ENCODE data around the gene STX2.
A peak's percentile ranks its signal among the peaks of the same experiment; 100 is the strongest.
"Not testable (repeated sequence)": the region's sequence is repeated elsewhere in the genome, so short reads cannot be mapped to it uniquely, and the experiment has no call there.

Gene STX2

DNA sequence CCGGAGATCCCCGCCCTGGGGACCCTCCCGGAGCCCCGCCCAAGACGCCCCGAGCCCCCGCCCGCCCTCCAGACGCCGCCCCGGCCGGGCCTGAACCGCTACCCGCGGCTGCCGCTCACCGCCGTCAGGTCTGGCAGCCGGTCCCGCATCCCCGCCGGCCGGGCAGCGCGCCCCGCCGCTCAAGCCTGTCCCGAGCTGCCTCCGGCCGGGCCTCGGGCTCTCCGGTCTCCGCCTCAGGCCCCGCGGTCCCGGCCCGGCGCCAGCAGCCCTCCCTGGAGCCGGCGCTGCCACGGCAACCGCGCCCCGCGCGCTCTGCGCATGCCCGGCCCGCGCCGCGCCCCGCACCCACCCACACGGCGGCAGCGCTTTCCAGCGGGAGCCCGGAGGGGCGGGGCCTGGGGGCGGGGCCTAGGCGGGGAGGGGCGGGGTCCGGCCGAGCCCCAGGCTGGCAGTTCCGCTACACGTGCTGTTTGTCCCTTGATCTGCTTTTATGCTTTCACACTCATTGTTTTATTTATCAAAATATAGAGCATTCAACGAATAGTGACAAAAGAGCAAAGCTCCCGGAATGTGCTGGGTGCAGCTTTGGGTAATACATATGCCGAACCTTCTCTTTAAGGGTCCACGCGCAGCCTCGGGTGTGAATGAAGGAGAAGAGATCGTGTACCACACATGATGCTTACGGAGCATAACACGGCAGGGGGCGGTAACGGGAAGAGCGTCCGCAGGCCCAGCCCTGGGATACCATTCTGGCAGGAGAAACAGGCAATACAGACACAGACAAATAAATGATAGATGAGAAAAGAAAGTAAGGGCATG, at the start of gene STX2:
Gene STX2, minus strand, starts transcription at position 300 of the 819 bp plus-strand sequence. Its CDS starts 151 bp downstream, at position 149.
- Mint-ChIP-seq H3K27me3 (no peaks in the 10 kb centered on the region), H3K36me3 (no peaks in the 10 kb centered on the region), H3K4me1 (peaks cover 6 to 16% of the 10 kb centered on the region in 2 donors), H3K9me3 (no peaks in the 10 kb centered on the region), H3K27ac (no peak within 1 kb of the TSS), H3K4me3 (peak within 1 kb of the TSS; percentile 79 to 82)
- peak; percentile 90 to 93 for ATAC-seq (replicated peaks)
- DNase-seq: peak; percentile 83

DNA sequence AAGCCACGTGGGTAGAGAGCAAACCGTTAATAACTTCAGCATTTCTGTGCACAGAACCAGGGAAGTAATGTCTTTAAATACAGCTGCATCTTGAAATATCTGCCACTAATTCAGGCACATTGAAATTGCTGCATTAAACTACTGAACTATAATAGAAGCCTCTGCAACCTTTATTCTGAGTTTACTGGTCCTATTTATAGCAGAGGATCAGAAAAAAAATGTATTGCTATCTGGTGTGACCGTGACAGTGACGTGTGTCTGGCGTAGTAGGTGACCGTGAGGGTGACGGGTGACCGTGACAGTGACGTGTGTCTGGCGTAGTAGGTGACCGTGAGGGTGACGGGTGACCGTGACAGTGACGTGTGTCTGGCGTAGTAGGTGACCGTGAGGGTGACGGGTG, 48.1 kb upstream of the STX2 start:
- H3K36me3 Mint-ChIP-seq: peaks cover 13 to 15% of the 10 kb centered on the region in 2 donors
- not testable (repeated sequence) for H3K4me1 Mint-ChIP-seq; ATAC-seq (replicated peaks); H3K9me3 Mint-ChIP-seq; H3K27ac Mint-ChIP-seq; H3K27me3 Mint-ChIP-seq; H3K4me3 Mint-ChIP-seq; DNase-seq

DNA sequence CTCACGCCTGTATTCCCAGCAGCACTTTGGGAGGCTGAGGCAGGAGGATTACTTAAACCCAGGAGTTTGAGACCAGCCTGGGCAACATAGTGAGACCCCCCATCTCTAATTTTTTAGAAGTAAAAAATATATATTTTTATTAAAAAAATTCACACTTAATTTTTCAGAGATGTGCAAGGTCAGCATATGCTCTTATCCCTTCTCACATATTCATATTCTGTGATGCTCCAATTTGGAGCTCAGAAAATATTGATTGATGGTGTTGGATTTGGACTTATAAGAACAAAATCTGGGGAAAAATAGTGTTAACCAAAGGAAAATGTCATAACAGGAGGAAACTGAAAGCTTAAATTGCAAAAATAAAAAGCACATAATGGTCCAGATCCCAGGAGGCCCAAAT, 42.5 kb upstream of the STX2 start:
- Mint-ChIP-seq H3K4me1 (peaks cover 28 to 45% of the 10 kb centered on the region in 2 donors), H3K27ac (no peak overlapping the region)
- no peak for ATAC-seq (replicated peaks)

DNA sequence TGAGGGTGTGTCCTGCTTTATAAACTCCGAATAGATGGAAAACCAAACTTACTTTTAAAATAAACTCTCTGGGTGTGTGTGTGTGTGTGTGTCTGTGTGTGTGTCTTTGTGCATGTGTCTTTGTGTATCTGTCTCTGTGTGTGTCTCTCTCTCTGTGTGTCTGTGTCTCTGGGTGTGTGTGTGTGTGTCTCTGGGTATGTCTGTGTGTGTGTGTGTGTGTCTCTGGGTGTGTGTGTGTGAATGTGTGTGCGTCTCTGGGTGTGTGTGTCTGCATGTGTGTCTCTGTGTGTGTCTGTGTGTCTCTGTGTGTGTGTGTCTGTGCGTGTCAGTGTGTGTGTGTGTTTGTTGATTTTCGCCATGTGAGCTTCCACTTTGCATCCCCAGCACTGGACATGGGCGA, 42.0 kb upstream of the STX2 start:
- DNase-seq: no peak
- Mint-ChIP-seq H3K4me3 (peak overlapping the region; percentile 10 to 72), H3K4me1 (peaks cover 28 to 46% of the 10 kb centered on the region in 2 donors), H3K27me3 (no peaks in the 10 kb centered on the region), H3K27ac (peak overlapping the region; percentile 0), H3K36me3 (peaks cover 34 to 48% of the 10 kb centered on the region in 2 donors), H3K9me3 (no peaks in the 10 kb centered on the region)
- ATAC-seq (replicated peaks): no peak

More for the DNA sequence above, 42.5 kb upstream of the STX2 start:
- Mint-ChIP-seq H3K9me3 (no peaks in the 10 kb centered on the region), H3K36me3 (peaks cover 29 to 44% of the 10 kb centered on the region in 2 donors), H3K4me3 (no peak overlapping the region), H3K27me3 (no peaks in the 10 kb centered on the region)
- DNase-seq: no peak

DNA sequence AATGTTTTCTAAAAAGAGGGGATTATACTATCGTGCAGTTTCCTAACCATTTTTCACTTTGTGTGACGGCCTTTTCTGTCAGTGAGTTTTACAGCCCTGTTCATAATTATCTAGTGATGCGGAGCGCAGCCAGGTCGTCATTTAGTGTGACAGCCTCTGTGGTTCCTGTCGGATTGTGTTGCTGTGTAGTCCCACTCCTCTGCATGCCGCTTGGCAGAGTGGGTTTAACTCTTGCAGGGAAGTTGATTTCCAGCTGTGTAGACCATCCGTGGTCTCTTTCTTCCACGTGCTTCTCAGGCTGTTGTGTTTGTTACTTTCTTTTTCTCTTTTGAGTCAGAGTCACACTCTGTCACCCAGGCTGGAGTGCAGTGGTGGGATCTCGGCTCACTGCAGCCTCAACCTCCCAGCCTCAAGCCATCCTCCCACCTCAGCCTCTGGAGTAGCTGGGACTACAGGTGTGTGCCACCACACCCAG, 41.4 kb upstream of the STX2 start:
- Mint-ChIP-seq H3K36me3 (peaks cover 38 to 53% of the 10 kb centered on the region in 2 donors), H3K4me1 (peaks cover 31 to 51% of the 10 kb centered on the region in 2 donors), H3K4me3 (peak overlapping the region; percentile 60 to 72), H3K27ac (peak overlapping the region; percentile 81), H3K27me3 (no peaks in the 10 kb centered on the region), H3K9me3 (no peaks in the 10 kb centered on the region)
- DNase-seq (peak; percentile 10), ATAC-seq (replicated peaks) (peak; percentile 62 to 67)

DNA sequence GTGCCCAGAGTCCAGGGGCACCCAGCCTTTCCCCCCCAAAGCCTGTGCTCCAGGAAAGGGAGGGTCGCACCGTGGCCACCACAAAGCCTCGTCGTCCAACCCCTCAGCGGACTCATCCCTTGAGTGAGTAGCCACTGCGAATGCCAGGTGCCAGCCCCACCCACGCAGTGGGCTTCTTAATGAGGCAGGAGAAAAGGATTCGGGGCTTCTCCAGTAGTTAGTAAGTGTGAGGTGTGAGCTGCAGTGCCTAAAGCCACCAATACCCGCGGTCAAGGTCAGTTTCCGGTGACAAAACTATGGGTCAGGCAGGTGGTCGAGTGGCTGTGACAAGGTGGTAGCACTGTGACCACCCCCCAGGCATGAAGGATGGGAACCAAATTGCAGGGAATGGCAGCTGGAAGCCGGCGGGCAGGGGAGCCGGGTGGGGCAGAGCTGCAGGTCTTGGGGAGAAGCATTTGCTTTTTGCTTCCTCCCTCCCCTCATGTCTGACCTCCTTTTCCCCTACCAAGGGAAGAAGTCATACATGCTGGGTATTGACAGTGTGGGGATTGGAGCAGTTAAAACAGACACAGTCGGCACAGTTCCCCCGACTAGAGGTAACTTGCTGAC, 40.8 kb upstream of the STX2 start:
- Mint-ChIP-seq H3K27ac (peak overlapping the region; percentile 81), H3K27me3 (no peaks in the 10 kb centered on the region), H3K36me3 (peaks cover 41 to 55% of the 10 kb centered on the region in 2 donors), H3K4me3 (peak overlapping the region; percentile 32 to 72), H3K4me1 (peaks cover 31 to 57% of the 10 kb centered on the region in 2 donors), H3K9me3 (no peaks in the 10 kb centered on the region)
- DNase-seq: no peak
- peak; percentile 15 to 24 for ATAC-seq (replicated peaks)

DNA sequence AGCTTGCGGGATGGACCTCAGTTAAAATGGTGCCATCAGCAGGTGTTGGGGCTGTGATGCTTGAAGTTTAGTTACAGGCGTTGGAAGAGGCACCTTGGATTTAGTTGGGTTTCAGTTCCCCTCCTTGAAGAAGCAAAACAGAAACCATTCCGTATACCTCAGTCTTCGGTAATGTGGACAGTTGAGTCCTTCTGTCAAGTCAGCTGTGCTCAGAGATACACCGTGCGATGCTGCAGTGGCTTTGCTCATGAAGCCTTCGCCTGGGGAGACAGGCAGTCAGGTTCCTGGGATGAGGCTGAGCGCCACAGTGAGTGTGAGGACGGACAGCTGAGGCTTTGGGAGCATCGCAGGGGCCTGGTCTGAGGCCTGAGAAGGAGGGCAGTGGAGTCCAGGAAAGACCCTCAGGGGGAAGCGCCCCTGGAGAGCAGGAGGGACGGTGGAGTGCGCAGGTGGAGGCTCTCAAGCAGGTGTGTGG, 40.2 kb upstream of the STX2 start:
- H3K36me3 Mint-ChIP-seq: peaks cover 47 to 60% of the 10 kb centered on the region in 2 donors
- H3K4me3 Mint-ChIP-seq: peak overlapping the region; percentile 72 to 78
- H3K9me3 Mint-ChIP-seq: no peaks in the 10 kb centered on the region
- peak; percentile 80 to 89 for ATAC-seq (replicated peaks)
- H3K27ac Mint-ChIP-seq: peak overlapping the region; percentile 93
- no peaks in the 10 kb centered on the region for H3K27me3 Mint-ChIP-seq
- H3K4me1 Mint-ChIP-seq: peaks cover 32 to 63% of the 10 kb centered on the region in 2 donors
- peak; percentile 4 for DNase-seq

DNA sequence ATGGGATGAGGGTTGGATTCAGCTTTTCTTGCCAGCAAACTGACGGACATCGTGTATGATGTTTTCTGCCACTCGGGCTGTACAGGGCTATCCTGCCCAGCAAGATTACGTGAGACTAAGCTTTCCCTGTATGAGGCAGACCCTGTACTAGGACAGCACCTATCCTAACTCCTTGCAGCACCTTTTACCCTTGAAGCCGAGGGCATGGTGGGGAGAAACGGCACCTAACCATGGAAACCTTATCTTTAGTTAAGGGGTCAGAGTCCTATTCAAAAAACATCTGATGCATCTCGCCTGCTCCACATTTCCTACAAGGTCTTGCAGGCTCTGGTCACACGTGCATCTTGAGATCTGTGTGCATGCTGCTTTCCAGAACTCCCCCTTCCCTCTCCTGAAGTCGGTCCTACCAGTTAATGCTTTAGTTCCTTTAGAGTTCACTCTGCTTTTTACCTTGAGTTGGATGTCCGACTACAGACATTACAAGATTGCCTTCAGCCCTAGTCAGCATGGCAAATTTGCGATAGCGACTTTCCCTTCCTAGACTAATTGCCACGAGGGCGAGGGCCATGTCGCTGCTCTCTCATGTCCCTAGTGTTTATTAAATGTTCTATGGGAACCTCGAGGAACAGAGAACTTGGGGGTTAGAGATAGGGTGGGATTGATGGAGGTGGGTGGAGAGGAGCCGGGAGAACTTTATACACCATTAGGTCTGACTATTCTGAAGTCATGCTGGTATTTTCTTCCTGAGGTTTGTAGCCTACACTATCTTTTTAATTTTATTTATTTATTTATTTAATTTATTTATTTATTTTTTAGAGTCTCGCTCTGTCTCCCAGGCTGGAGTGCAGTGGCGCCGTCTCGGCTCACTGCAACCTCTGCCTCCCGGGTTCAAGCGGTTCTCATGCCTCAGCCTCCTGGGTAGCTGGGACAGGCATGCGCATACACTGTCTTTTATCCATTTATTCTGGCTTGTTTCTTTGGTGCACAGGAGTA, 39.4 kb upstream of the STX2 start:
- ATAC-seq (replicated peaks): no peak
- peaks cover 37 to 70% of the 10 kb centered on the region in 2 donors for H3K4me1 Mint-ChIP-seq
- DNase-seq: no peak
- H3K27ac Mint-ChIP-seq: peak overlapping the region; percentile 93
- peak overlapping the region; percentile 72 to 78 for H3K4me3 Mint-ChIP-seq
- H3K9me3 Mint-ChIP-seq: no peaks in the 10 kb centered on the region
- peaks cover 51 to 67% of the 10 kb centered on the region in 2 donors for H3K36me3 Mint-ChIP-seq
- no peaks in the 10 kb centered on the region for H3K27me3 Mint-ChIP-seq

DNA sequence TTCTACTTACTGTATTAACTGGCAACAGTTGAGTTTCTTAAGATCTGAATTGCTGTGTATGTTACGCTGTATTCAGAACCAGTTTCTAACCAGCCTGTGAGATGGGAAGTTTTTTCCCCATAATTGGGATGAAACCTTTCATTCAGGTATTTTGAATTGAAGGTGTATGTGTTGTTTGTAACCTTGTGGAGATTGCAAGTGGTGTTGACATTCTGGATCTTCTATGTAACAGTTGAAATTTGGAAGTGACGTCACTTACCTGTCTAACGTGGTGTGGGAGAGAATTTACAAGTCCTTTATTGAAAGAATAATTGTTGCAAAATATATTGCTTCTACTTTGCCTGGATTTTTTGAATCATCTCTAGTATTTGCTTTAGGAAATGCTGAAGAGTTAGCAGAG, 38.3 kb upstream of the STX2 start:
- peak overlapping the region; percentile 71 for H3K27ac Mint-ChIP-seq
- H3K27me3 Mint-ChIP-seq: no peaks in the 10 kb centered on the region
- no peak overlapping the region for H3K4me3 Mint-ChIP-seq
- peaks cover 51 to 67% of the 10 kb centered on the region in 2 donors for H3K36me3 Mint-ChIP-seq
- DNase-seq (no peak), ATAC-seq (replicated peaks) (no peak)
- peaks cover 46 to 81% of the 10 kb centered on the region in 2 donors for H3K4me1 Mint-ChIP-seq
- no peaks in the 10 kb centered on the region for H3K9me3 Mint-ChIP-seq

DNA sequence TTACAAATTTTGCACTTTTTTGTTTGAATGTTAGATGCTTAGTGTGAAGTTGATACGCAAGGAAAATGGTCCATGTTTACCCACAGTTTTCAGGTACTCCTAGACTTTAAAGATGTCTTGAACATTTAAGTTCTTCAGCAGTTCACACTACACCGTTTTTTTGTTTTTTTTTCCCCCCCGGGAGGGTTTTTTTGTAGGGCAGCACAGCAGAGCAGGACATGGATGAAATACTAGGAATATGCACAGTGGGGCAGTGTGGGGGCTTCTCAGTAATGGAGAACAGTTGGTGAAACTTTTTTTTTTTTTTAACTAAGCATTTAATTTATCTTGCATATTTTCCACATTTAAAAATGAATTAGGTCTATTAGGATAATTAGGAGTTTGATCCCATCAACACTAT, 37.7 kb upstream of the STX2 start:
- ATAC-seq (replicated peaks) (no peak), DNase-seq (no peak)
- peak overlapping the region; percentile 81 for H3K27ac Mint-ChIP-seq
- no peak overlapping the region for H3K4me3 Mint-ChIP-seq
- H3K4me1 Mint-ChIP-seq: peaks cover 46 to 81% of the 10 kb centered on the region in 2 donors
- no peaks in the 10 kb centered on the region for H3K27me3 Mint-ChIP-seq
- peaks cover 51 to 67% of the 10 kb centered on the region in 2 donors for H3K36me3 Mint-ChIP-seq
- no peaks in the 10 kb centered on the region for H3K9me3 Mint-ChIP-seq

DNA sequence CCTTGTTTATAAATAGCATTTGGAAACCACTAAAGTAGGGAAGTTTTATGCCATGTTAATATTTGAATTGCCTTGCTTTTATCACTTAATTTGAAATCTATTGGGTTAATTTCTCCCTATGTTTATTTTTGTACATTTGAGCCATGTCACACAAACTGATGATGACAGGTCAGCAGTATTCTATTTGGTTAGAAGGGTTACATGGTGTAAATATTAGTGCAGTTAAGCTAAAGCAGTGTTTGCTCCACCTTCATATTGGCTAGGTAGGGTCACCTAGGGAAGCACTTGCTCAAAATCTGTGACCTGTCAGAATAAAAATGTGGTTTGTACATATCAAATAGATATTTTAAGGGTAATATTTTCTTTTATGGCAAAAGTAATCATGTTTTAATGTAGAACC, 37.2 kb upstream of the STX2 start:
- DNase-seq (no peak), ATAC-seq (replicated peaks) (no peak)
- H3K9me3 Mint-ChIP-seq: no peaks in the 10 kb centered on the region
- H3K27ac Mint-ChIP-seq: no peak overlapping the region
- H3K4me3 Mint-ChIP-seq: no peak overlapping the region
- no peaks in the 10 kb centered on the region for H3K27me3 Mint-ChIP-seq
- peaks cover 48 to 83% of the 10 kb centered on the region in 2 donors for H3K4me1 Mint-ChIP-seq
- H3K36me3 Mint-ChIP-seq: peaks cover 51 to 67% of the 10 kb centered on the region in 2 donors

DNA sequence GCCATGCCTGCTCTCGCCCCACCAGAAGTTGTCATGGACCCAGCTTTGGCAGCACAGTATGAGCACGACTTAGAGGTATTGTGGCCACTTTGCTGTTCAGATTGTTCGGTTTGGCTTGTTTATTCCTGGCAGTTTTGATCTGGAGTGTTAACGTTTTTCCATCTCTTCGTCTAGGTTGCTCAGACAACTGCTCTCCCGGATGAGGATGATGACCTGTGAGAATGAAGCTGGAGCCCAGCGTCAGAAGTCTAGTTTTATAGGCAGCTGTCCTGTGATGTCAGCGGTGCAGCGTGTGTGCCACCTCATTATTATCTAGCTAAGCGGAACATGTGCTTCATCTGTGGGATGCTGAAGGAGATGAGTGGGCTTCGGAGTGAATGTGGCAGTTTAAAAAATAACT, 36.7 kb upstream of the STX2 start:
- peaks cover 47 to 63% of the 10 kb centered on the region in 2 donors for H3K36me3 Mint-ChIP-seq
- peak overlapping the region in 1 of 2 donors; percentile 39 for H3K4me3 Mint-ChIP-seq
- H3K4me1 Mint-ChIP-seq: peaks cover 47 to 83% of the 10 kb centered on the region in 2 donors
- not testable (repeated sequence) for DNase-seq; H3K27me3 Mint-ChIP-seq; ATAC-seq (replicated peaks); H3K9me3 Mint-ChIP-seq
- peak overlapping the region; percentile 88 for H3K27ac Mint-ChIP-seq

DNA sequence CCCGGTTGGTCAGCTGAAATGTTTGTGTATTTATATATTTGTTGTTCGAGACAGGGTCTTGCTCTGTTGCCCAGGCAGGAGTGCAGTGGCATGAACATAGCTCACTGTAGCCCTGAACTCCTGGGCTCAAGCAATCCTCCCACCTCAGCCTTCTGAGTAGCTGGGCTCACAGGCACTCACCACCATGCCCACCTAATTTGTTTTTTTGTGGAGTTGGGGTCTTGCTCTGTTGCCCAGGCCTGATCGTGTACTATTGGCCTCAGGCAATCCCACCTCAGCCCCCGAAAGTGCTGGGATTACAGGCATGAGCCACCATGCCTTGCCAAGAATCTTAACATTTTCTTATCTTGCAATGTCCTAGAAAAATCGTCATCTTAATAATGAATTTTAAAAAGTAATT, 36.1 kb upstream of the STX2 start:
- Mint-ChIP-seq H3K36me3 (peaks cover 47 to 66% of the 10 kb centered on the region in 2 donors), H3K27me3 (no peaks in the 10 kb centered on the region), H3K4me3 (peak overlapping the region; percentile 6 to 41), H3K9me3 (no peaks in the 10 kb centered on the region), H3K4me1 (peaks cover 45 to 82% of the 10 kb centered on the region in 2 donors), H3K27ac (peak overlapping the region; percentile 25)
- ATAC-seq (replicated peaks) (no peak), DNase-seq (no peak)

Measured in stimulated activated naive B cell treated with anti-CD40 and anti-IgM and Interleukin-4, amounts not matched to agents 10 μg/mL and 1 μg/mL and 100 μg/mL, for 72 hours (primary cell).